Measurements from ENCODE around the gene BLMH. TPM values are rescaled to one million over a fixed set of nuclear protein-coding genes. Genes with fewer than 3 reads are reported as not detected.

The BLMH gene
- total and polyA plus RNA-seq, 10 of the 15 experiments (the other 5 are each of a cell fraction or from before 2014, with no cell fraction given) = 16.1 to 63.9 (median 54.0) TPM

GRCh38 chr17:30296499-30297080 is 4.8 kb upstream of the BLMH start (continued):
- TF ChIP-seq, protein P1, sequence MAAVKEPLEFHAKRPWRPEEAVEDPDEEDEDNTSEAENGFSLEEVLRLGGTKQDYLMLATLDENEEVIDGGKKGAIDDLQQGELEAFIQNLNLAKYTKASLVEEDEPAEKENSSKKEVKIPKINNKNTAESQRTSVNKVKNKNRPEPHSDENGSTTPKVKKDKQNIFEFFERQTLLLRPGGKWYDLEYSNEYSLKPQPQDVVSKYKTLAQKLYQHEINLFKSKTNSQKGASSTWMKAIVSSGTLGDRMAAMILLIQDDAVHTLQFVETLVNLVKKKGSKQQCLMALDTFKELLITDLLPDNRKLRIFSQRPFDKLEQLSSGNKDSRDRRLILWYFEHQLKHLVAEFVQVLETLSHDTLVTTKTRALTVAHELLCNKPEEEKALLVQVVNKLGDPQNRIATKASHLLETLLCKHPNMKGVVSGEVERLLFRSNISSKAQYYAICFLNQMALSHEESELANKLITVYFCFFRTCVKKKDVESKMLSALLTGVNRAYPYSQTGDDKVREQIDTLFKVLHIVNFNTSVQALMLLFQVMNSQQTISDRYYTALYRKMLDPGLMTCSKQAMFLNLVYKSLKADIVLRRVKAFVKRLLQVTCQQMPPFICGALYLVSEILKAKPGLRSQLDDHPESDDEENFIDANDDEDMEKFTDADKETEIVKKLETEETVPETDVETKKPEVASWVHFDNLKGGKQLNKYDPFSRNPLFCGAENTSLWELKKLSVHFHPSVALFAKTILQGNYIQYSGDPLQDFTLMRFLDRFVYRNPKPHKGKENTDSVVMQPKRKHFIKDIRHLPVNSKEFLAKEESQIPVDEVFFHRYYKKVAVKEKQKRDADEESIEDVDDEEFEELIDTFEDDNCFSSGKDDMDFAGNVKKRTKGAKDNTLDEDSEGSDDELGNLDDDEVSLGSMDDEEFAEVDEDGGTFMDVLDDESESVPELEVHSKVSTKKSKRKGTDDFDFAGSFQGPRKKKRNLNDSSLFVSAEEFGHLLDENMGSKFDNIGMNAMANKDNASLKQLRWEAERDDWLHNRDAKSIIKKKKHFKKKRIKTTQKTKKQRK (IDR thresholded peaks at IDR 0.05; ENCODE audit: low read depth, low read length) = no peak
- no peak for TF ChIP-seq CBX3 (IDR thresholded peaks at IDR 0.05; ENCODE audit: borderline replicate concordance, low read depth)

DNA sequence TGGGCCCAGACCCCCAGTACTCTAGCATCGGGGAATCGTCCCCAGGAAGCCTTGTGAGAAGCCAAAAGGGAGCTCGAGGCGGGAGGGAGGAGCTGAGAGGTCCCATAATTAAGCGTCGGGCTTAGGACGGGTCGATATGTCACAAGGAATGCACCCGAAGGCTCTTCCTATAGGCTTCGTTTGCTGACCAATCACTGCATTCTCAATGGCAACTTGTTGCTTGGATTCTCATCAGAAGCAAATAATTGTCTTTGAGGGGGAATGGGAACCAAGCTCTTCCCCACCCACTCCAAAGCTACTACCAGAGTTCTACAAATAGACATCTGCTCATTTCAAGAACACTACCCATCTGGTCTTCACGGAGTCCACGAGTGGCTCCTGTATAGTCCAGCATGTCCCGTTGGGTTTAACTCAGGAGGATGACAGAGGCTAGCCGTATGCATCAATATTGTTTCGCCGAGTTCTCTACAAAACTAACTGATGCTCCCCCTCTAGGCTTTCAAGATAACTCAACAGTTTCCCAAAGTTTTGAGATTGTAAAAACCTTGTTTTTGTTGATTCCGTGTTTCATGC is 628 bp upstream of the BLMH start:
- Histone ChIP-seq H4K20me1 (ENCODE audit: control insufficient read depth, insufficient read depth) (no peaks in the 10 kb centered on the region), H3K4me3 (peak overlapping the region; percentile 92), H2AFZ (ENCODE audit: control insufficient read depth, low read depth, low read length) (peak overlapping the region; percentile 75), H3K4me1 (ENCODE audit: control insufficient read depth, insufficient read depth, low read length) (no peaks in the 10 kb centered on the region), H3K79me2 (ENCODE audit: control insufficient read depth, insufficient read depth, low read length) (peaks cover 18% of the 10 kb centered on the region), H3K4me2 (ENCODE audit: control insufficient read depth, insufficient read depth) (peak overlapping the region; percentile 81), H3K9ac (ENCODE audit: control insufficient read depth, insufficient read depth, low read length) (peak overlapping the region; percentile 70), H3K27me3 (replicated peaks in 1 of 2; ENCODE audit: control insufficient read depth in 2 of 2, insufficient read depth in 2 of 2, low read length in 1 of 2) (no peaks in the 10 kb centered on the region), H3K27ac (ENCODE audit: control insufficient read depth, insufficient read depth) (peak overlapping the region; percentile 59), H3K9me3 (replicated peaks; ENCODE audit: control insufficient read depth, insufficient read depth, low read length) (no peaks in the 10 kb centered on the region; the same call in 2 of the 3 replicates), H3K36me3 (ENCODE audit: control insufficient read depth in 2 of 2, insufficient read depth in 2 of 2, low read length in 1 of 2) (no peaks in the 10 kb centered on the region; a peak in 2 of 4 replicates)
- WGBS (ENCODE audit: insufficient coverage, insufficient replicate concordance, low lambda C conversion rate, missing lambda C conversion rate) = 28% methylated on average over 17 of the region's 17 CpGs
- CTCF ChIA-PET = interaction anchor here (0.6 to 2.7 kb wide), 5 partner anchors 38 to 187 kb away, joined by 3 to 33 read pairs (median 3); partner anchors contain the start of gene TMIGD1
- DNase-seq (ENCODE audit: low read depth, low spot score) (no peak), FAIRE-seq (no peak), ATAC-seq (peak; percentile 32)
- POLR2A ChIA-PET = interaction anchor here (1.3 to 2.3 kb wide), 5 partner anchors 13 to 177 kb away, joined by 3 to 6 read pairs (median 4); partner anchors contain the start of gene TMIGD1
- RAD21 ChIA-PET (ENCODE audit: unreplicated experiment) = interaction anchor here (1.4 to 2.7 kb wide), 4 partner anchors 38 to 361 kb away, joined by 4 to 25 read pairs (median 6); partner anchors contain the start of gene TMIGD1
- in situ Hi-C loops (cut with MboI) = no loop called here
- SMC1A ChIA-PET (ENCODE audit: uncharacterized antibody, unreplicated experiment) = interaction anchor here (1.2 to 2.3 kb wide), 6 partner anchors 15 to 168 kb away, joined by 3 to 11 read pairs (median 8); no protein-coding TSS in a partner anchor
- no TSS peak for BruUV-seq (replicated peaks)
- intact Hi-C loops (cut with micrococcal nuclease; ENCODE audit: unreplicated experiment) = loop anchor here (2.0 kb wide), 1 partner anchor 44 kb away; no protein-coding TSS in a partner anchor
- TF ChIP-seq JUNB (IDR thresholded peaks at IDR 0.05) (no peak), HCFC1 (IDR thresholded peaks at IDR 0.05; ENCODE audit: low read length) (no peak), ETV6 (conservative IDR thresholded peaks at IDR 0.05 in 1 of 2, IDR thresholded peaks at IDR 0.05 in 1 of 2; ENCODE audit: borderline replicate concordance in 1 of 2, low read depth in 1 of 2) (no peak), DPF2 (IDR thresholded peaks at IDR 0.05) (0 out of 2 replicates have a peak, but pooled peaks have one; percentile 23), TCF12 (IDR thresholded peaks at IDR 0.05; ENCODE audit: low read depth, low read length) (no peak), NR2F1 (conservative IDR thresholded peaks at IDR 0.05) (no peak), IKZF1 (conservative IDR thresholded peaks at IDR 0.05) (peak; percentile 74; the same call in 1 of the 2 replicates), GABPA (IDR thresholded peaks at IDR 0.05; ENCODE audit: low read depth) (no peak), IRF5 (IDR thresholded peaks at IDR 0.05; ENCODE audit: borderline replicate concordance) (no peak), FOS (IDR thresholded peaks at IDR 0.05; ENCODE audit: borderline replicate concordance, extremely low read depth, insufficient read length) (no peak), YBX1 (IDR thresholded peaks at IDR 0.05) (no peak), SKIL (IDR thresholded peaks at IDR 0.05; ENCODE audit: low read depth, poor library complexity, severe bottlenecking) (no peak)

Data from GM12878 (cell line).